ENCODE measurements around the gene ZNF208.

DNA sequence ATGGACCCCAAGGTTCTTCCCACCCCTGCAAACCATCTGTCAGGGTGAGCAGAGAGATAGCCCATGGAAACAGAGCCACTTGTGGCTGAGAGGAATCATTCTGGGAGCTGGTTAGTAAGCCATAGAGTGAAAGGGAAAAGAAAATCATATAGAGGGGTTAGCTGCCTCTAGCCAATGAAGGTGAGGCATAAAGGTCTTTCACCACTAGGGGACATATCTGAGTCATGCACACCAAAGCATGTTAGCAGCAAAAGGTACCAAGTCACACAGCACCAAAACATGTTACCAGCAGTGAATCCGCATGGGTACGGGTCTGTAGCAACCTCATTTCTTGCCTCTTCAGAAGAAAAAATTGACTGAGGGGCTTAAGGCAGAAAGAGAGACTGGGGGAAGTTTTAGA, 98.1 kb downstream of the ZNF208 start:
- TF ChIP-seq POLR2A (IDR thresholded peaks at IDR 0.05) (no peak), CTCF (IDR thresholded peaks at IDR 0.05) (no peak)
